Measurements from ENCODE around the gene SH3BGR. TPM values are rescaled to one million over a fixed set of nuclear protein-coding genes. Genes with fewer than 3 reads are reported as not detected.

Gene SH3BGR
- total and polyA plus RNA-seq, 2 donors (not counting 3 experiments of a cell fraction or from before 2014, with no cell fraction given) = 1.1 TPM; not detected in 1

- dilution Hi-C loops (cut with MboI; ENCODE audit: extremely low pct_ligation_motif_present, low sequenced_read_pairs) (no loop called here), intact Hi-C loops (cut with micrococcal nuclease) (no loop called here)
- Histone ChIP-seq H3K27ac (ENCODE audit: insufficient read depth, low read depth, low read length) (no peak overlapping the region), H3K9ac (replicated peaks; ENCODE audit: extremely low read depth, insufficient read depth, low read length) (no peak overlapping the region), H2AFZ (ENCODE audit: low read depth, low read length) (no peak overlapping the region), H3K4me1 (ENCODE audit: control insufficient read depth, extremely low read depth, insufficient read depth, low read length) (no peaks in the 10 kb centered on the region), H3K9me3 (replicated peaks; ENCODE audit: control insufficient read depth, insufficient read depth, low read length) (no peaks in the 10 kb centered on the region), H4K20me1 (replicated peaks; ENCODE audit: control insufficient read depth, extremely low read depth, insufficient read depth, low read length) (no peaks in the 10 kb centered on the region), H3K4me2 (ENCODE audit: insufficient read depth, low read length) (no peak overlapping the region), H3K27me3 (ENCODE audit: control insufficient read depth in 2 of 2, insufficient read depth in 2 of 2, low read length in 2 of 2) (peaks cover 0 to 3% of the 10 kb centered on the region in 2 experiments), H3K9me1 (replicated peaks; ENCODE audit: control insufficient read depth, extremely low read depth, insufficient read depth, low read length) (no peaks in the 10 kb centered on the region), H3K79me2 (ENCODE audit: control insufficient read depth, insufficient read depth, low read length) (no peaks in the 10 kb centered on the region), H3K36me3 (ENCODE audit: control insufficient read depth in 2 of 2, extremely low read depth in 1 of 2, insufficient read depth in 2 of 2, low read length in 2 of 2) (no peaks in the 10 kb centered on the region), H3K4me3 (replicated peaks in 1 of 3; ENCODE audit: insufficient read depth in 1 of 3, low read depth in 1 of 3, low read length in 3 of 3) (no peak overlapping the region)
- BruUV-seq (replicated peaks) = no TSS peak
- CTCF ChIA-PET = no interaction called here
- no peak for DNase-seq (ENCODE audit: low read depth, low spot score)
- TF ChIP-seq POLR2AphosphoS5 (IDR thresholded peaks at IDR 0.05; ENCODE audit: insufficient read depth, low read depth, low read length) (no peak), MYC (IDR thresholded peaks at IDR 0.05; ENCODE audit: low read depth, low read length) (no peak), CTCF (IDR thresholded peaks at IDR 0.05; ENCODE audit: extremely low read depth in 1 of 2, insufficient read depth in 1 of 2, low read depth in 1 of 2, low read length in 2 of 2) (no peak), FOS (IDR thresholded peaks at IDR 0.05; ENCODE audit: borderline replicate concordance, insufficient read depth, low read length) (no peak), MAX (IDR thresholded peaks at IDR 0.05; ENCODE audit: insufficient read depth, insufficient read length) (no peak), EZH2 (IDR thresholded peaks at IDR 0.05; ENCODE audit: borderline replicate concordance, low read depth, low read length, severe bottlenecking) (no peak), JUN (IDR thresholded peaks at IDR 0.05; ENCODE audit: borderline replicate concordance, insufficient read depth, insufficient read length, low read depth) (no peak), GATA2 (IDR thresholded peaks at IDR 0.05; ENCODE audit: insufficient read depth, insufficient read length, low read depth, low read length) (no peak), POLR2A (IDR thresholded peaks at IDR 0.05; ENCODE audit: low read depth, low read length) (no peak)
- no peak for FAIRE-seq
- POLR2A ChIA-PET = no interaction called here
Observed at GRCh38 chr21:39480271-39480670, 28.5 kb downstream of the SH3BGR start.

Measured in endothelial cell of umbilical vein (primary cell).